Fibroblast of skin of left quadriceps (primary cell): ENCODE measurements around the gene KIF6.
A peak's percentile ranks its signal among the peaks of the same experiment; 100 is the strongest.

Experiments
- DNase-seq, 2 experiments: peaks; one replicate each; pipeline ENCODE4 v3.0.0-alpha.2; 2013; ENCODE audit warnings: low read depth in 2 of 2

KIF6 gene

DNA sequence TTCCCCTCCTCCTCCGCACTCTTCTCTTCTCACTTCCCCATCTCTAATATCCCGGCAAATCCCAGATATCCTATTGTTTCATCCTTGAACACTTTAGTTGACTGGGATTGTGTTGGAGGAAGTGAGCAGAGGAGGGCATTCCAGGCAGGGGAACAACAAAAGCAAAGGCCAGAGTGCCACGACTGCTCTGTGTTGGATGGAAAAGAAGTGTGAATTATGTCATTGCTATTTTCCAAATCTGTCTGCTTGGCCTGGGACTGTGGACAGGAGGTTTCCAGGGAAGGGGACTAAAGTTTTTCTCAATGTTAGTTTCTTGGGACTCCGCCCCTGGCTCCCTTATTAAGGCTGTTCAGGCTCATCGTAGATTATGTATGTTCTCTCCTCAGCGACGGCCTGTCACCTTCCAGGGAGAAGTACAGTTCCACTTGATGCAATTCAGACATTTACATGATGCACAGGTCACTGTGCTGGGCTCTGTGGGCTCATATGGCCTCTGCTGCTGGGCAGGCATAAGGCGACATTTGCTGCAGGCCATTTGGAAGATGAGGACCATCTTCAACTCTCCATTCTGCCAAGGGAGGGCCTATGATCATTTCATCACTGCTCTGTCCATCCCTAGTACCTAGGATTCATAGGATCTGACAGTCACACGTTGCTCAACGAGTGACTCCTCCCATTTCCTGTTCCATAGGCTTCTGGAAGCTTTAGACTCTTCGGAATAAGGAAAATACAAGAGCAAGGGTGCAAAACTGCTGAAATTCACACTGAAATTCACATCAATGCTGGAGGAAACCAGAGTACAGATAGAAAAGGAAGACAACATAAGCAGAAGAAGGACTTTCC lies 303.6 kb downstream of the KIF6 start:
- DNase-seq: no peak

DNA sequence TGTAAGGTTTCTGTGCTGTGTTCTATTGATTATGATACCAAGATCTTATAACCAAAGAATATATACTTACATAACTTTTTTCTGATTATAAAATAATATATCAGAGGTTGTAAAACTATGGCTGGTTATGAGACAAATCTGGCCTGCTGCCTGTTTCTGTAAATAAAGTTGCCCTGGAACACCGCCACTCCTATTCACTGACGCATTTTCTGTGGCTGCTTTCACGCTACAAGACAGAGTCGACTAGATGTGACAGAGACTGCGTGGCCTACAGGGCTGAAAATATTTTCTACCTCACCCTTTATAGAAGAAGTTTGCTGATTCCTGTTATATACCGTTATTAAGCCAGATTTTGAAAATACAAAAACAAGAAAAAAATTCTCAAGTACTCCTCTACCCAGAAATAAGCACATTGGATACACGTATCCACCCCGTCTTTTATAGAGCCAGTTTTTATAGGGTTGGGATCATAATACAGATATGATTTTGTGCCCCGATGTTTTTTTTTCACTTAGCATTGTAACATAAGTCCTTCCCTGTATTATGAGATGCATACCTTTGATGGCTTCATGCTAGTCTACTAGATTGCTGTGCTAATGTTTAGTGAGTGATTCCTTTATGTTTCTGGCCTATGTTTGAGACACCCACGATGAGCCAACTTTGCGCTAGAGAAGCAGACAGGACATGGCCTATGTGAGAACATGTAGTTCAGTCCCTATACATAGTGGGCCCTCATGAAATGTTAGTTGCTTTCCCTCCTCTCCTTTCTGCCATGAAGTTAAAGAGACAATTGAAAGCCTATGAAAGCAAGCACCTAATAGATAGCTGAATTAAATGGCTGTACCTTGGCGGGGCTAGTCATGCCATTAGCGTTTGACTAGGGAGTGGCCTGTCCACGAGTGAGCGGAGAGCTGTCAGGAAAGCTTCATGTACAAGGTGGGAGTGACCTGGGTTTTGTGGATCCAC lies 304.6 kb downstream of the KIF6 start:
- DNase-seq: peak in 1 of 2 experiments; percentile 24

DNA sequence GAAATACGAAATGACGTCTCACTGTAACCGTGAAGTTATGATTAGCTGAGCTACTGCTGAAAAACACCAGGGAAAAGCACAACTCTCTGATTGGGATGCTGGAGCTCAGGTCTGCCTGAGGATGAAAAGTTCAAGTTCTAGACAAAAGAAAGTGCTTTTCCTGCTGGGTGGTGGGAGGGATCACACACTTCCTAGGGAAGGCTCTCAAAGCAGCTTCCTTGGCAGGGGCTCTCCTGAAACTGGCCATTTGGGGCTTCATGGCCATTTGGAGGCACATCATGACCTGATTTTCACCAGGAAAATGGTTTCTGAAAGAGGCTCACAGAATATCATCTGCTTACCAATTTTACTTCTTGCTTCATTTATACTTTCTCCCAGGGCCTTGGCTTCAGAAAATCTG lies 305.6 kb downstream of the KIF6 start:
- DNase-seq: no peak

DNA sequence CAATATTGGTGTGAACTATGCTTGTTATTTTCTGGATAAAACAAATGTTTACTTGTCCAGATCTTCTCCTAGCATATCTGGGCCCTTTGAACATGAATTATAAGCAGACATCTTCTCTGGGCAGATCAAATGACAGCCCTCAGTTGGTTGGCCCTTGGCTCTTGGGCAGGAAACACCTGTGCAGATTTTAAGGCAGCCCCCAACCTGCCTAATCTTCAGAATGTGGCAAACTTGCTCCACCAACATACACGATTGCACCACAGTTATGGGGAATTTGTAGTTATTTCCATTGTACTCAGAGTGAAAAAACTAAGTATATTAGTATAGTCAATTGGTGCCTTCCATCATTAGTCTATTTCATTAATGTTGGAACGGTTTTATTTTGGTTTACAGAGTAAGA lies 307.8 kb downstream of the KIF6 start:
- DNase-seq: no peak

DNA sequence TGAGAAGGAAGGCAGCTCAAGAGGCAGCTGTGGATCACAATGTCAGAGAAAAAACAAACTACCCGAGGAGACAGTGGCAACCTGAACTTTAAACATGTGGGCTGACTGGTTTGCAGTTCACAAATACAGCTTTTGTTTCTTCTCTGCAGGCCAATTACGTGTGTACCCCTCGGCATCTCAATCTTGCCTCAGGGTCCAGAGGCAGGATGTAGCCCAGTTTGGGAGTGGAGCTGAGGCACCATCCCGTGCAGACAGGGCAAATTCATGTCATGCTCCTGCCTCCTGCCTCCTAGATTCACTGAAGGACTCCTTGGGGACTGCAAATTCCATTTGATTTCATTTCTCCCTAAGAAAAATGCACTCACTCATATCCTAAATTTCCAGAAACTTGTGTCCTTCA lies 308.5 kb downstream of the KIF6 start:
- DNase-seq: peak; percentile 71 to 73

DNA sequence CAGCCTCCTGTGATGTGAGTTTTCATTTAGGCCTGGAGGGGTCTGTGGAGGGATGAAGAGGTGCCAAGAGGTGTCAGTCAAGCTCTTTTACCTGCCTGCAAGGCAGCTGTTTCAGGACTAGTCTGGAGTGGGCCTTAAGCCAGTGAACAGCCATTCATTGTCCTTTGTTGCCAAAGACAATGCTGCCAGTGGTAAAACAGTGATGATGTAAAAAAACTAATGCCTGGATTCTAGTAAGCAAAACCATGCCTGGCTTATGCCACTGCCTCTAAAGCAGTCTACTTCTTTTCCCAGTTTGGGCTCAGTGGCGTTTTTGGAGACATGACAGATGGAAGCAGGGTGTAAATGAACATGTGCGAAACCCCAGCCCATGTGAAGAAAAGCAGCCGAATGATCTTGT lies 309.2 kb downstream of the KIF6 start:
- no peak for DNase-seq

DNA sequence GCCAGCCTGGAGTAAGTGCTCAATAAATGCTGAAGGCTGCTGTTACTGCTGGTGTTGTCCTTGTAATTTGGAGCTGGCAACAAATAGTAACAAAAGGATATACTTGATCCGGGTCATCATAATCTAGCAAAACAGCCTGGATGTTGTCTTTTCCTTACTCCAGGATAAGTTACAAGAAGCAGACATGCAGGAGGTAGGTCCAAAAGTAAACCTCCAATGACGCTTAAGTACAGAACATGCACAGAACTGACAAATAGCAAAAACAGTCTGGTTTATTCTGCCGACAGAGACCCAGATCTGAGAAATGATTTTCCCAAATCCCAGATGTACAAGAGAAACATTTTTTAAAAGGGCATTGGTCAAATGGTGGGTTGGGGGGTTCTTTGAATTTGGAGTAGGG lies 309.7 kb downstream of the KIF6 start:
- no peak for DNase-seq

DNA sequence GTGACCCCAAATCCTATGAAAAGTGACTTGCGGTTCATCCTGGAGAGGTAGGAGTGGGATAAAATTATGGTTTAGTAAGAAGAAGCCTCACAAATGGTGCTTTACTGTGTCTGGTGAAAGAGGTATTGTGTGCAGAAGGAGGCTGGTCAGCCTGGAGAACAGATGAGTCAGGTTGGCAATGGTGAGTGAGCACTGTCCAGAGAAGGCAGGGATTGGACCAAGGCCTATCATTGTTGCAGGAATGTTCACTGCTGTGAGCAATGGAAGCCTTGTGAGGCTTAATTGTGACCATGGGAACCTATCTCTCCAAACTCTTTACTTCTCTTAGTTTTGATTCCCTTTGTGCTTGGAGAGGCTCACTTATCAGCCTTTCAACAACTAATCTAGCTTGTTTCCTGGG lies 313.7 kb downstream of the KIF6 start:
- no peak for DNase-seq

DNA sequence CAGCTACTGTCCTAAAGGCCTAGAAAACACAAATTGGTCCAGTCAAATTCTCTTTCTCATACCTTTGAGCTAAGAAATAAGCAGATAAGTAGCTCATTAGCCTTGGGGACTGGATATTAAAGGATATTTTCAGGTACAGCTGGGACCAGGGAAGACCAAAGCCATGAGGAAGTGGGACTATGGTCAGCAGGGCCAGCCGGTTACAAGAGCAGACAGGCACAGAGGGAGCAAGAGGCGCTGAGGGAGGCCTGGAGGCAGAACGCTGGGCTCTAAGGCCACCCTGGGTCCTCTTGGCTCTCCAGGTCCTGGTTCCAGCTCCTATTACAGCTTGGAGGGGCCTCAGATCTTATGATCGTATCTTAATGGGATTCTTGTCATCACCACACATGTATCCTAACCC lies 314.2 kb downstream of the KIF6 start:
- no peak for DNase-seq

DNA sequence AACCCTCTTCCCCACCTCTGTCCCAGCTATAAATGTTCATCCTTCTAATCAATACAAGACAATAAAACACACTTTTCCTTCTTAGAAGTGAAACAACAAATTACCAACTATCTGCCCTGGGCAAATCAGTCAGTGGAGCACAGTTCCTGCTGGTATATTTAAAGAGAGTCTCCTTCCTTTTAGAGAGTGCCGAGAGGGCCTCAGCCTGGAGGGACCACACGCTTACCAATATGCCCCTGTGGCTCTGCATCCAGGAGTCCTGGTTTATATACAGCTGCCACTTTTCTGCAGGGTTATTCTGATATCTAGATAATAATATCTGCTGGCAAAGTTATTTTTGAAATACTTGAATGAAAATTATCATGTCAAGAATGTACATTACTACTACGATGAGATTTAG lies 315.3 kb downstream of the KIF6 start:
- no peak for DNase-seq

DNA sequence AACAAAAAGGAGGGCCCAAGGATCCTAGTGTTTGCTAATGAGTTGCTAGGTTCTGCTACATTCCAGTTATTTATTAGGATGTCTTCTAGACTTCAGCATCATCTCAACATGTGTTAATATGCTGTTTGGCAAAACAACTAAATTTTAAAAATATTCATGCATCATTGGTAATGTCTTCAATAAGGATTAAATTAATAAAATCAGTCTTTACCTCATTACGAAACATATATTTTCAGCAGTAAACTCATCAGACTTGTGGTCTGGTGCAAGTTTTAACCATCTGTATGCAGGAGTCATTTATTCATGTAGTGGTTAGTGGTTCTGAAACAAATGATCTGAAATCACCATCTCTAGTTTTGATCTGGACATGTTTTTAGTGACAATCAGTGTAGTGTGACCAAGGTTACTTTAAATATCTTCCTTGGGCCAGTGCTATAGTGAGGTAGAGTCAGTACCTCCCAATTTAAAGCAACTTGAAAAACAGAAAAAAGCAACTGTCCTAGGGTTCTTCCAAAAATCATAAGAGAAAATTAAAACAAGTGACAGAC lies 317.7 kb downstream of the KIF6 start:
- DNase-seq: peak in 1 of 2 experiments; percentile 18

DNA sequence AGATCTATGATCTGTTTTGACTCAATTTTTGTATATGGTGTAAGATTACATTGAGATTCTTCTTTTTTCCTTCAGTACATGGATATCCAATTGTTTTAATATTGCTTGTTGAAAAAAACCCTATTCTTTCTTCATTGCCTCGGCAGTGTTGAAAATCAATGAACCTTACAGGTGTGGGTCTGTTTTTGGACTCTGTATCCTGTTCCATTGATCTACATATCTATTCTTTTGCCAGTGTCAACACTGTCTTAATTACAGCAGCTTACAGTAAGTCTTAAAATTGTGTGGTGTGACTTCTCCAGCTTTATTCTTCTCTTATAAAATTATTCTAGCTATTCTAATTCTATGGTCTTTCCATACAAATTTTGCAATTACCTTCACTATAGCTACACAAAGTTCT lies 320.9 kb downstream of the KIF6 start:
- no peak for DNase-seq

DNA sequence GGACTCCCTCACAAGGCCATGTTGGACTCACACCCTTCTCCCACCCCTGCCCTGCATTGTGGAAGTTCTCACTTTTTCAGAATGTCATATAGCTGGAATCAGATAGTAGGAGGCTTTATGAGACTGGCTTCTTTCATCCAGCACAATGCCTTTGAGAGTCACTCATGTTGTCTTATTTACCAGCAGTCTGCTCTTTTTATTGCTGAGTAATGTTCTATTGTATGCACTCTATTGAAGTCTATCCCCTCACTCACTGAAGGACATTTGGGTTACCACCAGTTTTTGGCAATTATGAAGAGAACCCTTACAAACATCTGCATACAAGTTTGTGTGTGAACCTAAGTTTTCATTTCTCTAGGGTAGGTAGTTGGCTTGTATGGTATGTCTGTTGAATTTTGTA lies 321.9 kb downstream of the KIF6 start:
- no peak for DNase-seq

DNA sequence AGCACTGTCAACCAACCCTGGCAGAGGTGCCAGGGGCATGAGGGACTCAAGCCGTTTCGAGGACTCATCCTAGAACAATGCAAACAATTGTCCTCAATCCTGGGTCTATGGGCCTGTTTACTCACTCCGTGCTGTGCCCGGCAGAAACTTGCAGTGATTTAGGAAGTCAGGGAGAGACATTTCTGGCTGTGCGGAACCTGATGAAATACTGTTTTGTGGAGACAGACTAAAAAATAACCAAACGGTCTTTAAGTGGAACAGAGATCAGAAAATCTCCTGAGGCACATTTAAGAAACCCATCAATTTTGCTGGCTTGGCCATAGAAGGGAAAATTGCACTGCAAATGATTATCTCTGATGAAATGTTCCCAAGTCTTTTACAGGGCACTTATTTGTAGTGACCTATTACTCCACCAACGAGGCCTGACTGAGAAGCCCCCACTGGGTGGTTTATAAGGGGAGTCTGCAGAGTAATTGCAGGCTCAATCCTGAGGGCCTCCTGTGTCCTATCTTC lies 322.9 kb downstream of the KIF6 start:
- DNase-seq: no peak

DNA sequence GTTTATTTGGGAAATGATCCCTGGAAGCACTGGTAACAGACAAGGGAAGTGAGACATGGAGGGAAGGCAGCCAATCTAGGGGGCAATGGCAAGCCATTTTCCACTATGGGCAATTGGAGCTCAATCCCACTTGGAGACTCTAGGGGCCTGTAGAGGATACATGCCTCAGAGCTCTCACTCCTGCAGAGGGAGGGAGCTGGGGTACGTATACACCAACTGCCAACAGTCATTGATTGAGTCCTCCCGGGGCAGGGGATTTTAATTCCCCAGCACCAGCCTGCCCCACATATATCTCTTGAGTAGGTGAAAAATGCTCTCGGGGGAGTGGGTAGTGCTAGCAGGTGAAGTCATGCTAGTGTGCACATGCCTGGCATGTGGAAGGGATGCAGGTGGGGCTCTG lies 323.8 kb downstream of the KIF6 start:
- DNase-seq: no peak

DNA sequence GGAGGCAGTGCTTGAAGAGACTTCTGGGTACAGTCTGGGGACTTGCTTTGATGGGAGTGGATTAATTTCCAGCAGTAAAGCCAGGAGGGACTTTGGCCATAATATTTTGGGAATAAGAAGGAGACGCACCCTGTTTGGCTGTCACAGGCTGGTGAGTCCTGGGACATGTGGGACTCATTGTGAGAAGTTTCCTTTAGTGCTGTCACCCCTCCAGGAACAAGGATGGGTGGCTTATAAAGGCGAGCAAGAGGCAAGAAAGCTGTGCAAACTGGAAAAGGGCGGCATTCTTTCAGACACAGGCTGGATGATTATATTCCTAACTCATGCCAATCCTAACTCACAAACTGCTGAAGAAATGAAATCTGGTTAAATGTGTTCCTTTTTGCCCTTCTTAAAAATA lies 325.2 kb downstream of the KIF6 start:
- no peak for DNase-seq

DNA sequence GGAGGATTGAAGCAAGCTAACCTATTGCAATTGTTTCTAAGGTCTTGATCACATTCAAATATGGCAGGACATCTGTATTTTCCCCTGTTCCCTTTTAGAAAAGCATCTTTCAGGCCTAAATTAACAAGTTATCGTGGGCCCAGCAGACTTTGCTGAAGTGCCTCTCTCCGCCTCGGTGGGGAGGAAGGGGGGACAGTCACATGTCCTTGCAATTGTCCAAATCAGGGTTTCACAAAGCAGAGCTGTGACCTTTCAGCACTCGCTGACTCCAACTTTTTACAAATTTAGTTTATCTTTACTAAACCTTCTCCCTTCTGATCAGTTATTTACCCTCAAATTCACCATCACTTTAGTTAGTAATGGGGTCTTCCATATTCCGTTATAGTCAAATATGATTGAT lies 328.4 kb downstream of the KIF6 start:
- no peak for DNase-seq

DNA sequence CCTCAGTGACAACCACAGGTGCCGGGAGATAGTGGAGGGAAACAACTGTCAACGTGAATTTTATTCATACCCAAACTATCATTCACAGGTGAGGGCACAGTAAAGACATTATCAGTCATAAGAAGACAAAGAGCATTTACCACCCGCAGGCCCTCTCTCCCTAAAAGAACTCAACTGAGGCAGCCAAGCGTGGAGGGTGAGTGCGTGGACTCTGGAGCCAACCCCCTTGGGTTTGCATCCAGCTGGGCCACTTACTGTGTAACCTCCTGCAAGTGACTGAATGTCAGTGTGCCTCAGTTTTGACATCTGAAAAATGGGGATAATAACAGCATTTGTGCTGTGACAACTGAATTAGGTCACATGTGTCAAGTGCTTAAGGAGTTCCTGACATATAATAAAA lies 332.1 kb downstream of the KIF6 start:
- DNase-seq: no peak

DNA sequence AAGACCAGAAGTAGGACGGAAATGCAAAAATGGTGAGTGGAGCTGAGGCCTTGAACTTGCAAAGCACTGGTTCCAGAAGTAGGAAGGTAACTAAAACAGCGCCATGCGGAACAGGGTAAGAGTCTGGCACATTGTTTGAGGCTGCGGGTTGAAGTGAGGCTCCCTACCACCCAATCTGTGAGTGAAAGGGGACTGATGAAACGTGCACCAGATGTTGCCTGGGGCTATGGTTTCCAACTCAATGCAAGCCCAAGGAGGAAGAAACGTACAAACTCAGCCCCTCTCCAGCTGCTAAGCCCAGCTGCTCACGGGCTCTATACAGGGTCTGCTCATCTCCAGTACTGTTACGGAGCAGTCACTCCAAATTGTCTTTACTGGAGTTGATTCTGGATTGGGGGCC lies 334.0 kb downstream of the KIF6 start:
- no peak for DNase-seq

DNA sequence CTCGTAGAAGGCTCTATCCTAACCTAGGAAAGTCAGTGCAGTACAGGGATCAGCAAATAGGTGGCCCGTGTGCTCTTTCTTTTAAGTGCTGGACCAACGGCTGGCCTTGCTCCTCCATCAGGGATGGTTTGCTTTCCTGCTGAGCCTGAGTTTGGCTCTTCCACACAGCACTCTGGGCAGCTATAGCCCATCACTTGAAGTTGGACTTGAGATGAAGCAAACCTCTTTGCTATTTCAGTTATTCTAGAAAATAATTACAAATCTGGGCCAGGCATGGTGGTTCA lies 335.8 kb downstream of the KIF6 start:
- DNase-seq: no peak

DNA sequence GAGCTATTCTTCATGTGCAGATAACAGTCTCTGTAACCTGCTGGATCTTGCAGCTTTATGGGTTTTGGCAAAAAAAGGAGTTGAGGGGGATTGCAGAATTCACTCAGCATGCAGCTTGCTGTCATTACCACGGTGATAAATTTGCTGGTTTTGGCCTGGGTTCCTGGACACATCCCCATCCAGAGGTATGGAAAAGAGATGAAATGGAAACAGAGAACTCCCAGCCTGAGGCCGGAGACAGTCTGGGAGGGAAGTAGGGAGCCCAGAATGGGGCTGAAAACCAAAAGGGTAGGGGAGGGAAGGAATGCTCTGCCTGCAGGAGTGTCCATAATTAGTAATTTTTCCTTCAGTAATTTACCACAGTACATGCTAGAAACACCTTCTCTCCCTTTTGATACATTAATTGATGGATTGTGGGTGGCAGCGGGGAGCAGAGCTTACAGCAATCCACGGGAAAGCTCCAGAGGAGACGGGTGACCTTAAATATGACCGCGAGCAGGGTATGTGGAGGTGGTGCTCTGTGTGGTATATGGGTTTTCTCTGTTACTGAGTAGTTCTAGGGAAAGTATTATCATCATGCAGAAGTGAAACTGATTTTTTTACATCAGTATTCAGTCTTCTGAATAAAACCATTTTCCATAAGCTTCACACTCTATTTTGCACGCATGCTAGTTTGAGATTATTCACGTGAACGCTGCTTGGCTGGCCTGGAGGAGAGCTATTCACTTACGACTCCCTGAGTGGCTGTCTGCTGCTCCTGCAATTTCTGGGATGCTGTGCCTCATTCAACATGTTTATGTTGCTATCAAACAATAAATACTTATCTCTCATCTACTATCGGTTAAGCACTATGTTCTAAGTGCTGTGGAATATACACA lies 336.4 kb downstream of the KIF6 start:
- peak; percentile 83 to 85 for DNase-seq

DNA sequence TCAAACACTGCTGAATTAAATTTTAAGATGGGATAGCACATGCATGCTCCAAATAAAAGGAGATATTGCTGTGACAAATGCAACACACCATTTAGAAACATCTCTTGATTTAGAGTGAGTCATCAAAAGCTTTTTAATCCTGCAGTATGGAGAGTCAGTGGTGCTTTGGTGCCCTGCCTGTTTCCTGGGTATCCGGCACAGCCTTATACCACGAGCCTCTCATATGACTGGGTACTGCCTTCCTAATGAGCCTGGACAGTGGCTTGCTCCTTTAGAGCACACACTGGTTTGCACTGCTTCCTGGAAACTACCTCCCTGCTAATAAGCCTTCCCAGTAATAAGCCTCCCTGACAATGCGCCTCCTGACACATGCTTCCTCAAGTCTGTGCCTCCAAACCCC lies 337.4 kb downstream of the KIF6 start:
- no peak for DNase-seq
